Loucy (cell line): ENCODE measurements around the gene KIF26A.

Source experiments
- CTCF ChIP-seq: fragments of 200-600 bp; sonication (generic); conservative IDR thresholded peaks from 2 replicates; pipeline ENCODE4 v1.5.1; 2014; ENCODE audit warnings: mild to moderate bottlenecking, antibody characterized with exemption, low read length
- EZH2phosphoT487 ChIP-seq: fragments of 200-600 bp; IDR thresholded peaks from 2 replicates; pipeline ENCODE4 v1.6.1; 2018; ENCODE audit warnings: antibody characterized with exemption, mild to moderate bottlenecking, moderate library complexity, borderline replicate concordance

GRCh38 chr14:104111301-104112112 is 26.9 kb upstream of the KIF26A start:
- TF ChIP-seq CTCF (no peak), EZH2phosphoT487 (no peak)
